CD1c-positive myeloid dendritic cell (primary cell): ENCODE results near the gene ZNF214.

Experiments used
- DNase-seq: peaks from one replicate; pipeline ENCODE4 v3.0.0-alpha.2; 2016; ENCODE audit errors: extremely low spot score

Gene ZNF214

DNA sequence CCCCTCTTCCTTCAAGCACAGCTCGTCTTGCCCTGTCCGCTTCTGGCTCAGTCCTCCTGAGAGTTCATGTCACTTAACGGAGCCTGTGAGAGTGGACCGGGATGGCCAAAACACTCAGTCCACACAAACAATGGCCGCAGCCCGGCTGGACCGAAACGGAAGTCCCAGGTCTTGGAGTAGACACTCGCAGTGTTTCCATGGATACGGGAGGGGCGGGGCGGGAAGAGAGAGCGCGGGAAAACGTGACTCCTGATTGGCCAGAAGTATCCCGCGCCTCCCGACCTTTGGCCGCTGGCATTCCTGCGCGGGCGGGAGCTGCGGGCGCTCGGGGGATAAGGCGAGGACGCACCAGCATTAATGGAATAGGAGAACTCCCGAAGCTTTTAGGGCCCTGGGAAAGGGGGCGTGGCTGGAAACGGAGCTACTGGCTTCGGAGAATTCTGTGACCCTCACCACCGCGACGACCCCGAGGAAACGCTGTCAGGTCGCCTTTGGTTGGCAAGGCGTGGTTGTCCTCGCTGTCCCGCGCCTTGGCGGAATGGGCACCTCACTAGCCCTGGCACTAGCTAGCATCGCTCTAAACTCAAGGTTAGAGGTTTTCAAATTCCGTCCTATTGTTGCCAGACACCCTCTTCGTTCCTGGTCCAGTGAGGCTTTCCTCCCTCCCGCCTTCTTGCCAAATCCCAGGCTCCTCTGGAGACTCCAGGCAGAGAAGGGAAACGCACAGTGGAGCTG lies at the start of gene ZNF214, which contains the start of gene NLRP14:
TSS of gene ZNF214 (minus strand) at position 164 of the 735 bp plus-strand sequence. CDS start 17,511 bp downstream, outside the sequence.
TSS of gene NLRP14 (plus strand) at position 297 of the 735 bp plus-strand sequence. CDS start 18,108 bp downstream, outside the sequence.
- DNase-seq, result peak; percentile 84

GRCh38 chr11:7062534-7062933 lies 42.4 kb upstream of the ZNF214 start:
- DNase-seq, result no peak

DNA sequence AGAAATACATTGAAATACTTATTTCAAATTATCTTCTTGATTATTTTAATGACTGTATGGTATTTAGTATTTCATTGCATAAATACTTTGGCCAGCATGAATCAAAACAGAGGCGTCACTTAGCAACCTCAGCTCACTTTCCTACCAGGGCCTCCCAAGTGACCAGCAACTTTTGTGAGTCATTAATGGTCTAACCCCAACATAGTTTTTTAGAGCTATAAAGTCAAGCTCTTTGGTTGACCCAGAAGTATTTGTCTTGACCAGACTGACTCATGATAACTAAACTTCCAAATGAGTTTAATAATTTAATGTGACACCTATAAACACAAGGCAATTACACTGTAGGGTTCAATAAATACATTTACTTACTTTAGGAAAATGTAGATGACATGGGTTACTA lies 40.7 kb upstream of the ZNF214 start:
- no peak for DNase-seq

DNA sequence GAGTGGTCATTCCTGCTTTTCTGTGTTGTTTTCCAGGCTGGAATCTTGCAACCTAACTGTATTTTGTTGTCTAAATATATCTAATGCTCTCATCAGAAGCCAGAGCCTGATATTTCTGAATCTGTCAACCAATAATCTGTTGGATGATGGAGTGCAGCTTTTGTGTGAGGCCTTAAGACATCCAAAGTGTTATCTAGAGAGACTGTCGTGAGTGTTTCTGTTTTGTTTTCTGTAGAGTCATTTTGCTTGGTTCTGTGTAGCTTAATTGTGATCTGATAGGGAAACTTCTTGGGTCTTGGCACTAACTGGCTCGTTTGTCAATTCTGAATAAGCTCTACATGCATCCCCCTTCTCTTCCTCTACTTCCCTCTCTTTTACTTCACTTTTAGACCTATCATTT lies 37.5 kb upstream of the ZNF214 start:
- no peak for DNase-seq

DNA sequence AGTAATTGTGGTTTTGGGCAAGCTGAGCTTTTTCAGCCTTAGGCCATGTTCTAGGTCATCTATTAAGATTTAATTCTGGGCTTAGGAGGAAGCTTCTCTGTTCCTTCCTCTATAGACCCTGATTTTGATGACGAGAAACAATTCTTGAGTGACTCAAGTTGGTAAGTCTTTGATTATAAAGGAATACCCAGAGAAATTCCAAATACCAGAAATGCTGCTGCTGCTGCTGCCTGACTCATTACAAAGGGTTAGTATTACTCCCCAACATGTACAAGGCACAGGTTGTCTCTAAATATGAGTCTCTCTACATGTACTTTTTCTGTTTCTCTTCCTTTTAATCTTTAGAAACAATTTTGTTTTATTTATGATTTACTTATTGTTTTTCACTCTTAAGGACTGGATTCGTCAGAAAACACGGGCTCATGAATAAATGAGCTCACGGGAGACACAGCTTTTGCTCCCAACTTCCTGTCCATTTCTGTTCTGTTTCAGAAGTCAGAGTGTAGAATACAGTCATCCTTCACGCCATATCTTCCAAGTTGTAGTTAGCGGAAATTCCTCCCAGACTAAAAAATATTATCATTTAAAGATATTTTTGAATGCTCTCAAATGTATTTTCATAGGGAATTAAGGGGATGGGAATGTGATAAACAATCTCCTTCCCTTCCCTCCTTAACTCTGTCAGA lies 36.8 kb upstream of the ZNF214 start:
- DNase-seq, result no peak

- no peak for DNase-seq
Measured at GRCh38 chr11:7050191-7050590, 30.0 kb upstream of the ZNF214 start.

- DNase-seq, result no peak
Measured at GRCh38 chr11:7046474-7047175, 26.5 kb upstream of the ZNF214 start.

- no peak for DNase-seq
Measured at GRCh38 chr11:7034019-7034418, 13.9 kb upstream of the ZNF214 start.

- no peak for DNase-seq
Measured at GRCh38 chr11:7032692-7033091, 12.5 kb upstream of the ZNF214 start.

- no peak for DNase-seq
Measured at GRCh38 chr11:7031471-7031871, 11.3 kb upstream of the ZNF214 start.

- no peak for DNase-seq
Measured at GRCh38 chr11:7030836-7031235, 10.7 kb upstream of the ZNF214 start.

DNA sequence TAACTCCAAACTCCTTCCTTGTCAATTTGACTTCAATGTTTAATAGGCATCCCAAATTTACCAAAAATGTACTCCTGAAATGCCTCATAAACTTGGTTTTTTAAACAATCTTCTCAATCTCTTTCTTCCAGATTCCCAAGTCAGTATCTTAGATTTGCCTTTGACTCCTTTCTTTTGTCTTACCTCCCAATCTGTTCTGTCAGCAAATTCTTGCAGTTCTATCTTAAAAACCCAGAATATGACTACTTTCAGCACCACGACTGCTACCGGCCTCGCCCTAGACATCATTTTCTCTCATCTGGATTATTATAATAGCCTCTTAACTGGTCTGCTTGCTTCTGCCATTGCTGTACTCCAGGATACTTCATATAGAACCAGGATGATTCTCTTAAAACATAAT lies 8.0 kb upstream of the ZNF214 start:
- no peak for DNase-seq

GRCh38 chr11:7021318-7021717 lies 1.2 kb upstream of the ZNF214 start:
- DNase-seq, result no peak

DNA sequence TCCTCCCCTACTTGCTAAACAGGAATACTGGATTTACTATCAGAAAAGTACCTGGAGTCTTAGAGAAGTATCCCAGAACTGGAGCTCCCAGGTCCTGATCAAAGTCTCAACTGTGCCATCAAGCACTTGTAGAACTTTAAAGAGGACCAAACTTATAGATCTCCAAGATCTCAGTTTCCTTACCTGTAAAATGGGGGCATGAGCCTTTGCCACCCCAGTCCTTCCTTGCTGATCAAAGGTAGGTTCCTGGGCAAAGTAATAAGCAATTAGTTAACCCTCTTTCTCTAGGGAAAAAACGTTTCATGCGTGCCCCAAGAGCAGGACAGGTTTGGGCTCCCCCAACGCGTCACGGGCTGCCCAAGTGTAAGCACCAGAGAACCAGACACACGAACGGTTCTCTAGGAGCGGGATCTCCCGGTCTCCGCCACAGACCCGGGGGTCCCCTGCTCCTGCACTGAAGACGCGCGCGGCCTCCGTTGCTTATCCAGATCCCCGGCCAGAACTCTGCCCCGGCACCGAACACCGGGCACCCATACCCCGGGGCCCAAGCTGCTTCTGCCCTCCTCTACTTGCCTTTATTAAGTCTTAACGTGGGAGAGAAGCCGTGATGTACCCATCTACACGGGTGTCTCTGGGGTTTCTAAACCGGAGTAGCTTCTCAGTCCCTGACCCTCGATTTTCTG lies 505 bp downstream of the ZNF214 start:
- no peak for DNase-seq

DNA sequence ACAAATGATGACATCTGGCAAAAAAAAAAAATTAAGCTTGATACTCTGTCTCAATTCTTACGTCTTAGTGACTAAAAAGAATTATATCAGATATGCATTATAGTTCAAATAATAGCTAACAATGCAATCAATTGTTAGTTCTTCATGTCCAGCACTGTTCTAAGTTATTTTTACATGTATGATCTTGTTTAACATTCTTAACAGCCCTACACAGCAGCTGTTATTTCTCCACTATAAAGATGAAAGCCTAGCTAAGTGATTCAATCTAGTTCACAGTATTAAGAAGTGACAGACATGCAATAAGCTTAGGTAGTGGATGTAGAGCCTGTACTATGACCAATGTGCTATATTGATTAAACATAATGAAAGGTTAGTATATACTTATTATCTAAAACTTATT lies 4.1 kb downstream of the ZNF214 start:
- no peak for DNase-seq

DNA sequence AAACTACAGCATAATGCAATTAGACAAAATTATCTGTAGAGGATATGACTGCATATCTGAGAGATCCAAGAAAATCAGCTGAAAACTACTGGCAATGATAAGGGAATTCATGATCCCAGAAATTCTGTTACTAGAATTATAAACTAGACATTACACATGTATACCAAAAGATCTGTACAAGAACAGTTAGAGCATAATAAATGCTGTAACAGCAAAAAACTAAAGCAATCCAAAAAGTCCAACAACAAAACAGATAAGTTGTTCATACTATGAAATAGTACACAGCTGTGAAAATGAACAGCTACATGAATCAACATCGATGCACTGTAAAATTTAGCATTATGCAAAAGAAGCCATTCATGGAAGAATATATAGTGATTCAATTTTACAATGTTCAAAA lies 6.0 kb downstream of the ZNF214 start:
- no peak for DNase-seq

DNA sequence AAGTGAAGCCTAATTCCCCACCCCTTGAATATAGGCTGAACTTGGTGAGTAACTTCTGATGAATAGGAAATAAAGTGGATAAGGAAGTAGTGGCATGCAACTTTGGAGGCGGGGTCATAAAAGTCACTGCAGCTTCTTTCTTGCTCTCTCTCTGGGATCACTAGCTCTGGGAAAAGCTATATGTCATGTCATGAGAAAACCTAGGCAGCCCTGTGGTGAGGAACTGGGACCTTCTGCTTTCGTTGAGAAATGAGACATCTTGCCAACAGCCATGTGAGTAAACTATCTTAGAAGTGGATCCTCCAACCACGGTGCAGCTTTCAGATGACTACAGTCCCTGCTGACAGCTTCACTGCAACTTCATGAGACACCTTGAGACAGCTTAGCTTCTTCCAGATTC lies 15.7 kb downstream of the ZNF214 start:
- DNase-seq, result peak; percentile 88

GRCh38 chr11:6995703-6996102 lies 24.4 kb downstream of the ZNF214 start:
- DNase-seq, result no peak

DNA sequence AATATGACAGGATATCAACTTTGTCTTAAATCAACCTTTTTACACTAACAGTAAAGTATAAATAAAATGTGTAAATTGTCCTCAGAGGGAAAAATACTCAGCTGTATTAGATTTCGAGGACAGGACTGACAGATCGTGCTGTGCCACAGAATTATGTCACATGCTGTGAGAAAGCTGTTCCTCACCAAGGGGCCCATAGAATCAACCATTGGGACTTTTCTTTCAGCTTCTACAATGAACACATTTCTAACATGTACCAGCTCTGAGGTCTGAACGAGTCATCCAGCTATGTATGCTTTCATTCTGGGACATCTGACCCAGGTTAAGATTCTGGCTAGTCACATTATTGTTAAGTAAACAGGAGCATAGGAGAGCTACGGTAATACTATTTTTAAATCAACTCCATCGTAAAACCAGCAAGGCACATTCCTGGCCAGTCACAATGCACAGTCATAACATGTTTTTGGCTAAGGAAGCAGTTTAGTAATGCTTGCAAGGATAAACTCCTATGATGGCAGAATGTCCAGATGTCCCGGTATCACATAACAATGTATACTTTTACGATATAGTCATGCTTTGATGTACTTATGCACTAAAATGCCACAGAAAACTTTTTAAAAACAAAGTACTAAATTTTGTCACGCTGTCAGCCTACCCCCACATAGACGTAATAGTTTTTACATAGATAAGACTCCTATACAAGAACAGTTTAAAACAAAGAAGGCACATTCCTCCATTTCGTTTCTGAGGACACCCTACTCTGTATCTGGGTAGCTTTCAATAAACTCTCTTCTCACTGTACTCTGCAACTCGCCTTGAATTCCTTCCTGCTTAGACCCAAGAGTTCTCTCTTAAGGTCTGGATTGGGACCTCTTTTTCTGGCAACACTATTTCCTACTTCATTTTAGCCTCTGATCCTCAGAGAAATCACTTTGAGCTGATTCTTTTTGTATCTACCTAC lies 27.4 kb downstream of the ZNF214 start:
- no peak for DNase-seq

- DNase-seq, result no peak
Measured at GRCh38 chr11:6992026-6992425, 28.1 kb downstream of the ZNF214 start.

- no peak for DNase-seq
Measured at GRCh38 chr11:6991227-6991626, 28.9 kb downstream of the ZNF214 start.
